Testis (tissue), 2 donors: ENCODE data around the gene TRMT2A.

Source experiments
- POLR2A ChIP-seq: fragments of 450-650 bp; IDR thresholded peaks from one replicate; pipeline ENCODE4 v1.6.1; 2017; ENCODE audit warnings: antibody characterized with exemption, mild to moderate bottlenecking, moderate library complexity
- TF ChIP-seq, protein P1 (sequence below), 3 experiments: fragments of 450-650 bp in 2 of 3; fragments of 200-600 bp in 1 of 3; sonication (generic) in 1 of 3; IDR thresholded peaks; one replicate each; pipeline ENCODE4 v1.5.1; 2016 to 2019; ENCODE audit warnings: antibody characterized with exemption in 3 of 3, mild to moderate bottlenecking in 2 of 3, moderate library complexity in 1 of 3

DNA sequence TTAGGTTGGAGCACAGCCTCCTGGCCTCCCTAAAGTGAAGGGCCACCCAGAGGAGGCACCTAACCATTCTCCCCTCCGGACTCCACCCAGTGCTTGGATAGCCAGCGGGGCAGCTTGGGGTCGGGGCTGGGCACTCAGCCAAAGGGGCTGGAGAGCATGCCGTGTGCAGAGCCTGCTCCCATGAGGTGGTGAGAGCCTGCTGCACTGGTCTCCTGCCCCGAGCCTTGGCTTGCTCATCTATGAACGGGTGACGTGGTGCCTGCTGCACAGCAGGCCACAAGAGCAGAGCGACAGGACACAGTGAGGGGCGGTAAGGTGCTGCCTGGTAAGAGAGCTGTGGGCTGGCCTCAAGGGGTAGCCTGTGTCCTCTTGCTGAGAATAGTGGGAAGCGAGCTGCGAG is 47.8 kb upstream of the TRMT2A start:
- TF ChIP-seq, protein P1, sequence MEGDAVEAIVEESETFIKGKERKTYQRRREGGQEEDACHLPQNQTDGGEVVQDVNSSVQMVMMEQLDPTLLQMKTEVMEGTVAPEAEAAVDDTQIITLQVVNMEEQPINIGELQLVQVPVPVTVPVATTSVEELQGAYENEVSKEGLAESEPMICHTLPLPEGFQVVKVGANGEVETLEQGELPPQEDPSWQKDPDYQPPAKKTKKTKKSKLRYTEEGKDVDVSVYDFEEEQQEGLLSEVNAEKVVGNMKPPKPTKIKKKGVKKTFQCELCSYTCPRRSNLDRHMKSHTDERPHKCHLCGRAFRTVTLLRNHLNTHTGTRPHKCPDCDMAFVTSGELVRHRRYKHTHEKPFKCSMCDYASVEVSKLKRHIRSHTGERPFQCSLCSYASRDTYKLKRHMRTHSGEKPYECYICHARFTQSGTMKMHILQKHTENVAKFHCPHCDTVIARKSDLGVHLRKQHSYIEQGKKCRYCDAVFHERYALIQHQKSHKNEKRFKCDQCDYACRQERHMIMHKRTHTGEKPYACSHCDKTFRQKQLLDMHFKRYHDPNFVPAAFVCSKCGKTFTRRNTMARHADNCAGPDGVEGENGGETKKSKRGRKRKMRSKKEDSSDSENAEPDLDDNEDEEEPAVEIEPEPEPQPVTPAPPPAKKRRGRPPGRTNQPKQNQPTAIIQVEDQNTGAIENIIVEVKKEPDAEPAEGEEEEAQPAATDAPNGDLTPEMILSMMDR (IDR thresholded peaks at IDR 0.05) = no peak
- TF ChIP-seq POLR2A = no peak
